Inflammatory macrophage treated with lipopolysaccharide for 1 hour (primary cell): ENCODE data around the gene PBRM1.
"Not testable (repeated sequence)": the region's sequence is repeated elsewhere in the genome, so short reads cannot be mapped to it uniquely, and the experiment has no call there.

Source experiments
- DNase-seq, 2 donors: peaks; one replicate each; pipeline ENCODE4 v3.0.0-alpha.2; 2020 to 2022

PBRM1 gene

DNA sequence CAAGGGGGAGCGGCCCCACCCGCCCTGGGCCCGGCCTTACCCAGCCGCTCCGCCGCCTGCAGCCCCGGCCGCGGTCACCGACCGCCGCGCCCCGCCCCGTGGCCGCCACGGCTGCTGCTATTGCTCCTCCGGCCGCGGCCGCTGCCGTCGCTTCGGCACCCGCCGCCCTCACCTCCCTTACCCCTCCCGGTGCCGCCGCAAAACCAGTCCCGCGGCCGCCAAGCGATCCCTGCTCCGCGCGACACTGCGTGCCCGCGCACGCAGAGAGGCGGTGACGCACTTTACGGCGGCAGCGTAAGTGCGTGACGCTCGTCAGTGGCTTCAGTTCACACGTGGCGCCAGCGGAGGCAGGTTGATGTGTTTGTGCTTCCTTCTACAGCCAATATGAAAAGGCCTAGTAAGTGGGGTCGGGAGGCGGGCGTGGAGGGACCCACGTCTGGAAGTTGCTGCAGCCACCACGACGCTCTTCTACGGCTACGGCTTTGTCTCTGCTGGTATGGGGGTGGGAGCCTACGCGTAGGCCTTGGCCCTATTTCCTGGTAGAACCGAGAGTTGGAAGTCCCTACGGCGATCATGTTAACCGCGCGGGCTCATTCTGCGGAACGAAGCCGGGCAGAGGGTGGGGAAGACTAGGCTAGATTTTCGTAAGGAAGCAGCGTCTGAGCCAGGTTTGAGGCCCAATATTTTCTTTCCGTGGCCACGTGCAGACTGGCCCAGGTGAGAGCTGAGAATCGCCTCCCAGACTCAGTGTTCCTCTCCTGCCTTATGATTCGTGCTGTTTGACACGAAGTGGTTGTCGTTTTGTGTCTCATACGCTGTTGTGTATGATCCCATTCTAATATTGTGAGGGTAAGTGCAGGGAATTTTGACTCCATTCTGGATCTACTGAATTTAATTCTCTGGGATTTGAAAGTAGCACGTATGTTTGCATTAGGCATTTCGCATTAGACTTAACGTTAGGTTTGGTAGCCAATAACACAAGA, at the start of gene PBRM1, which contains the start of gene GNL3:
Gene PBRM1, minus strand, starts transcription at position 205 of the 983 bp plus-strand sequence.
Gene GNL3, plus strand, starts transcription at position 324 of the 983 bp plus-strand sequence. Its CDS starts 61 bp downstream, at position 385.
- peak; percentile 91 to 94 for DNase-seq

DNA sequence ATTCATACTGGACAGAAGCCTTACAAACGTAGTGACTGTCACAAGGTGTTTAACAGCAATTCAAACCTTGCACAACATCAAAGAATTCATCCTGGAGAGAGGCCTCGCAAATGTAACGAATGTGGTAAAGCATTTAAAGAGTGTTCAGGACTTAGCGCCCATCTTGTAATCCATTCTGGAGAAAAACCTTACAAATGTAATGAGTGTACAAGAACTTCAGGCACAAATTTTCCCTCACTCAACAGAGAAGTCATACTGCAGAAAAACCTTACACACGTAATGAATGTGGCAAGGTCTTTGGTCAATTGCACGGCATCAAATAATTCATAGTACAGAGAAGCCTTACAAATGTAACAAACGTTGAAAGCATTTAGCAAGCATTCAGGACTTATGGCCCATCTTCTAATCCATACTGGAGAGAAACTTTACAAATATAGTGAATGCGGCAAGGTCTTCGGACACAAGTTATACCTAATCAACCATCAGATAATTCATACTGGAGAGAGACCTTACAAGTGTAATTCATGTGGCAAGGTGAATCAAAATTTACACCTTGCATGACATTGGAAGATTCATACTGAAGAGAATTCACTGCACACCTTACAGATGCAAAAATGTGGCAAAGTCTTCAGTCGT, 47.7 kb upstream of the PBRM1 start:
- DNase-seq: no peak

DNA sequence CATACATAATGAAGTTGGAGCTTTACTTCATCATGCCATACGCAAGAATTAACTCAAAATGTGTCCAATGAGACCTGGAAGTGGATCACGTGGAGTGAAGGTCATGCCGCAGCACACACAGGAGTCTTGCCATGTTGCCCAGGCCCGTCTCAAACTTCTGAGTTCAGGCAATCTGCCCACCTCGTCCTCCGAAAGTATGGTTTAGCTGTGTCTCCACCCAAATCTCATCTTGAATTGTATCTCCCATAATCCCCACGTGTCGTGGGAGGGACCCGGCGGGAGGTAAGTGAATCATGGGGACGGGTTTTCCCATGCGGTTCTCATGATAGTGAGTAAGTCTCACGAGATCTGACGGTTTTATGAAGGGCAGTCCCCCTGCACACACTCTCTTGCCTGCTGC, 45.9 kb upstream of the PBRM1 start:
- no peak for DNase-seq

DNA sequence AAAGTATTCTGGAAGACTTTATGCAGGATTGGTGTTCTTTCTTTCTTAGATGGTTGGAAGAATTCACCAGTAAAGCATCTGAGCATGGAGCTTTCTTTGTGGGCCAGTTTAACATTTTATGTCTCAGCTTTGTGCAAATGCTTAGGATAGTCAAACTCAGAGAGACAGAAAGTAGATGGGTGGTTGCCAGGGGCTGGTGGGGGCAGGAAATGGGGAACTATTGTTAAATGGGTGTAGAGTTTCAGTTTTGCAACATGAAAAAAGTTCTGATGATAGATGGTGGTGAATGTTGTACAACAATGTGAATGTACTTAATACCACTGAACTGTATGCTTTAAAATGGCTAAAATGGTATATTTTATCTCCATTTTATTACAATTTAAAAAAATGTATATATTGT, 45.0 kb upstream of the PBRM1 start:
- no peak for DNase-seq

DNA sequence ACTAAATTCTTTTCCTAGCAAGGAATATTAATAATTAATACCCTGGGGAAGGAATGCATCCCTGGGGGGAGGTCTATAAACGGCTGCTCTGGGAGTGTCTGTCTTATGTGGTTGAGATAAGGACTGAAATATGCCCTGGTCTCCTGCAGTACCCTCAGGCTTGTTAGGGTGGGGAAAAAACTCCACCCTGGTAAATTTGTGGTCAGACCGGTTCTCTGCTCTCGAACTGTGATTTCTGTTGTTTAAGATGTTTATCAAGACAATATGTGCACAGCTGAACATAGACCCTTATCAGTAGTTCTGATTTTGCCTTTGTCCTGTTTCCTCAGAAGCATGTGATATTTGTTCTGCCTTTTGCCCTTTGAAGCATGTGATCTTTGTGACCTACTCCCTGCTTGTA, 43.0 kb upstream of the PBRM1 start:
- DNase-seq: not testable (repeated sequence)

DNA sequence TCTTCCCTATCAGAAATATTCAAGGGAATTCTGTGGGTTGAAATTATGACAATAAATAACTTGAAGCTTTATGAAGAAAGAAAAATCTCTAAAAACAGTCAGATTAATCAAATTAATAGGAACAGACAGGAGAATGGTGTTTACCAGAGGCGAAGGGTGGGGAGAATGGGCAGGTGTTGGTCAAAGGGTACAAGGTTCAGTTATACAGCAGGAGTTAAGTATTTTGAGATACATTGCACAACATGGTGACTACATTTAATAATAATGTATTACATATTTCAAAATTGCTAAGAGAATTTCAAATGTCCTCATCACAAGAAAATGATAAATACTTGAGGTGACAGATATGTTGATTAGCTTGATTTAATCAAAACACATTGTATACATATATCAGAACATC, 38.8 kb upstream of the PBRM1 start:
- no peak for DNase-seq

DNA sequence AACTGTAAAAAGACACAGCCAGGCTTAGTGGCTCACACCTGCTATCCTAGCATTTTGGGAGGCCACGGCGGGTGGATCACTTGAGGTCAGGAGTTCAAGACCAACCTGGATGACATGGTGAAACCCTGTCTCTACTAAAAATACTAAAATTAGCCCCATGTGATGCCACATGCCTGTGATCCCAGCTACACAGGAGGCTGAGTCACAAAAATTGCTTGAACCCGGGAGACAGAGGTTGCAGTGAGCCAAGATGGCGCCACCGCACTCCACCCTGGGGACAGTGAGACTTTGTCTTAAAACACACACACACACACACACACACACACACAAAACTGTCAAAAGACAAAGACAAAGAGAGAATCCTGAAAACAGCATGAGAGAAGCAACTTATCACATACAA, 38.2 kb upstream of the PBRM1 start:
- no peak for DNase-seq

DNA sequence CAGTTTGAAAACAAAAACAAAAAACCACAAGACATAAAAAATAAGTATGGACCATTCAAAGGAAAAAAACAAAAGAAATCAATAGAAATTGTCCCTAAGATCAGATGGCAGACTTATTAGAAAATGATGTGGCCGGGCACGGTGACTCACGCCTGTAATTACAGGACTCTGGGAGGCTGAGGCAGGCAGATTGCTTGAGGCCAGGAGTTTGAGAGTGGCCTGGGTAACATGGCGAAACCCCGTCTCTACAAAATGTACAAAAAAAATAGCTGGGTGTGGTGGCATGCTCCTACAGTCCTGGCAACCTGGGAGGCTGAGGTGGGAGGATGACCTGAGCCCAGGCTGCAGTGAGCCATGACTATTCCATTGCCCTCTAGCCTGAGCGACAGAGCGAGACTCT, 36.8 kb upstream of the PBRM1 start:
- no peak for DNase-seq

DNA sequence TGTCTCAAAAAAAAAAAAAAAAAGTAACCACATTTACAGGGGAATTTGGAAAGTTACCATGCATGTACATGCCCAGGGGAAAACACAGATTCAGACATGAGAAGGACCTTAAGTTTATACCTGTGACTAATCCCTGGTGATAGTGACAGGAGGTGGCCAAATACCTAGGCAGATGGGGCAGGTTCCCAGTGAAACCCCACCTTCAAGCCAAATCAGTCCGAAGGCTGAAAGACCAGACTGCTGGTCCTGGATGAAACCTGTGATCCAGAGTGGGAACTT, 36.0 kb upstream of the PBRM1 start:
- peak in 1 of 2 donors; percentile 17 for DNase-seq

DNA sequence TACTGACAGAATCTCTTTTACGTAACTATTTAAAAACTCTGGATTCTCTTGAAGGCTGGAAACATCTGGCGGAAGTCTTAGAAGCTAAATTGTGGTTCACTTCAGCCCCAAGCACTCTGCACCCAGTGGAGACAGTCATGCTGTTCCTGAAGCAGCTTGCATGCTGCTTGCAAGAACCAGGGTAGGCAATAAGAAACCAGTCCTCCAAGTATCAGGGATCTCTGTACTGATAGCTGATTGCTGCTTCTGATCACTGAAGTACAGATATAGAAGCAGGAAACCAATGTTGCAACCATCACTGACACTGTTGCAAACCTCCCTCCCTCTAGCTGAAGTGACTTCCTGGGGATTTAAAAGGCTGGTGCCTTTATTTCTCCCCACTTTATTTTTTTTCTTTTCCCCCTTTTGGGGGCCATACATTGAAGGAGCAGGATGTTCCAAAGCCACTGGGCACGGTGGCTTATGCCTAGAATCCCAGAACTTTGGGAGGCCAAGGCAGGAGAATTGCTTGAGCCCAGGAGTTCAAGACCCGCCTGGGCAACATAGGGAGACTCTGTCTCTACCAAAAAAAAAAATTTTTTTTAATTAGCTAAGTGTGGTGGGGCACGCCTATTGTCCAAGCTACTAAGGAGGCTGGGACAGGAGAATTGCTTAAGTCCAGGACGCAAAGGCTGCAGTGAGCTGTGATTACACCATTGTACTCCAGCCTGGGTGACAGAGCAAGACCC, 35.5 kb upstream of the PBRM1 start:
- DNase-seq: peak; percentile 39 to 52

DNA sequence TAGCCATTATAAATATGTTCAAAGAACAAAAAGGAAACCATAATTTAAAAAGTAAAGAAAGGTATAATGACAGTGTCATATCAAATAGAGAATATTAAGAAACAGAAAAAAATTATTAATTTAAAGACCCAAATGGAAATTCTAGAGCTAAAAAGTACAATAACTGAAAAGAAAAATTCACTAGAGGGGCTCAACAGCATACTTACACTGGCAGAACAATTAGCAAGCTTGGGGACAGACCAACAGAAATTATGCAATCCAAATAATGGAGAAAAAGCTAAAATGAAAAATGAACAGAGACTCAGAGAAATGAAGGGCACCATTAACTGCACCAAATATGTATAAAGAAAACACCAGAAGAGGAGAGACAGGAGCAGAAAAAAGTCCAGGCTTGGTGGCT, 33.9 kb upstream of the PBRM1 start:
- DNase-seq: no peak

DNA sequence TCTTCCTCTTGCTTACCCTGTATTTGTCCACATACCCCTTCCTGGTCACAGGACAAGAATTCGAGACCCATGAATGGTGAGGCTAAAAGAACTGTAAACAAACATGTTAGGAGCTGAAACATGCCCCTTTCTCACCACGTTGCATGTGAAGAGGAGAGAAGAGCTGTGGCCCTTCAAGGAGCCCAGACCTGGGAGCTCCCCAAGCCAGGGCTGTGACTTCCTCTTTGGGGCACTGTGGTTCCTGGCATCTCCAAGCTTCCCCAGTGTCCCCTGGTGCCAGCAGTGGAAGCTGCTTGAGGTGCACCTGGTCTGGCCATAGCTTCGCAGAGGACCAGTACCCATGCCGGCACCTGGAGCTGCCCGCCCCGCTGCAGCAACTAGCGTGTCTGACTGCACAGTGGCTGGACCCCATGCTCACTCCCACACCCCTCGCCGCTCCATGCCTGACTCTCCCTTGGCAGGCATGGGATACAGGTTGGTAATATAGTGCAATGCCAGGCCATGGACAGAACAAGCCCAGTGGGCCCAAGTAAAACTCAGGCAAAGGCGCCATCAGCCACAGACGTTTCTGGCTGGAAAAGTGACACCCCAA, 30.1 kb upstream of the PBRM1 start:
- no peak for DNase-seq

DNA sequence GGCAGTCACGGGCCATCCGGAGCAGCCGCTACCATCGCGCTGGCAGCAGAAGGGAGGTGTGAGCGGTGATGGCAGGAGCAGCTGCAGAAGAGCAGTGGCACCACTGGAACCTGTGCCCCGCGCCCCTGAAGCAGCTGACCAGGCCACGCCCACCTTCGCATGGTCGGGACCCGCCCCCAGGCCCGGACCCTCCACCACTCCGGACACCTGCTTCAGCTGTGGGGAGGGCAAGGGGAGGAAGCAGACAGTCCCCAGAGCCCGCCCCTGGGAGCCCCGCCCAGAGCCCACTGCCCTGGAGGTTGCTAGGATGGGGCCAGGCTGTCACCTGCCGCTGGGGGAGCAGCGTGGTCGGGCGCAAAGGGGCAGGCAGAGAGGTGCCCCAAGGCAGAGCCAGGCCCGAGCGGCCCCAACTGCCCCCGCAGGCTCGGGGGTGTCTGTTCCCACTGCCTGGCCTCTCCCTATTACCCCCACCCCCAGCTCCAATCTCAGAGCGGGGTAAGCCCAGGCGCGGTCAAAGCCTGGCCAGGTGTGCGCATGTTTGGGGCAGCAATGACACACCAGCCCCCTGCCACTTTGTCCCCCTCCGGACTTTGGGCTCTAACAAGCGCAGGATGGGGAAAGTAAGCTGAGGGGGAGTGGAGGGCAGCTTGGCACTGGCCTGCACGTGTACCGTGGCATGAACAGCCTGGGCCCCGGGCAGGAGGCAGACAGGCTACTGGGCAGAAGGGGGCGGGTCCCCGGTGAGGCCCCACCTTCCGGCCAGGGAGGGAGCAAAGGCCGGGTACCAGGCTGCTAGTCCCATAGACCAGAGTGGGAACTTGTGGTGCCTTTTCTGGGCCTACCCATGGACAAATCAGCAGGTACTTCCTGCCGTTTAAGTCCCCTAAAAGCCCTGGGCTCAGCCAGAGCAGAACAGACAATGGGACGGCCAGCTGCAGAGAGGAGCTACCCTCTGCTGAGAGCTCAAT, 28.9 kb upstream of the PBRM1 start:
- no peak for DNase-seq

DNA sequence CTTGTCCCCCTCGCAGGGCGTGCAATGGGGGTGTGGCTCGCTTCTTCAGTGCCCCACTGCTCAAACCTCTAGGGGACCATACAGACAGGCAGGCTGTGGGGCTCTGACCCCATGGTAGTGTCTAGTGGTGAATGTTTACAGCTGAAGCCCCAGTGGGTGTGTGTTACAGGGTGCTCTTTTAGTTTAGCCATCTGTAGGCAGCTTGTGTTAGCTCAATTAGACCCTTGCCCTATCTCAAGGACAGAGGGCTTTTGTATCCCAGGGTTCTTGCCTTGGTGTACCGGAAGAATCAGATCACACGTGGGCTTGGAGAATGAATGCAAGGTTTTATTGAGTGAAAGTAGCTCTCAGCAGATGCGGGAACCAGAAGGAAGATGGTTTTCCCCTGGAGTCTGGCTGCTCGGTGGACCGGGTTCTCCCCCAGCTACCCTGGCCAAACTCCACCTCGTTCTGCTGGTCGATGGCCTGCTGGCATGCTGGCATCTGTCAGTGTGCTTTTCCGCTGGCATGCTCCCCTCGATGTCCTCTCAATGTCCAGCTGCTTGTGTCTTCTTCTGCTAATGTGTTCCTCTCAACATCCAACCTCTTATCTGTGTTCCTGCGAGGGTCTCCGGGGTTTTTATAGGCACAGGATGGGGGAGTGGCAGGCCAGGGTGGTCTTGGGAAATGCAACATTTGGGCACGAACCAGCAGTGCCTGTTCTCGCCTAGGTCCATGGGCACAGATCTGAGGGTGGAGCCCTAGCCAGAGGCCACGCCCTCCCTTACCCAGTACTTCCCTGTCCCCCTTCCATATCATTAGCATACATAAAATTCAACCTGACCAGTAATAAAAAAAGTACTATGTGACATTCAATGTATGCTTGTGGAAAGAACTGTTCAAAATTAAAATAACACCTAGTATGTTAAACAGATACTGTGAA, 26.8 kb upstream of the PBRM1 start:
- DNase-seq: no peak

DNA sequence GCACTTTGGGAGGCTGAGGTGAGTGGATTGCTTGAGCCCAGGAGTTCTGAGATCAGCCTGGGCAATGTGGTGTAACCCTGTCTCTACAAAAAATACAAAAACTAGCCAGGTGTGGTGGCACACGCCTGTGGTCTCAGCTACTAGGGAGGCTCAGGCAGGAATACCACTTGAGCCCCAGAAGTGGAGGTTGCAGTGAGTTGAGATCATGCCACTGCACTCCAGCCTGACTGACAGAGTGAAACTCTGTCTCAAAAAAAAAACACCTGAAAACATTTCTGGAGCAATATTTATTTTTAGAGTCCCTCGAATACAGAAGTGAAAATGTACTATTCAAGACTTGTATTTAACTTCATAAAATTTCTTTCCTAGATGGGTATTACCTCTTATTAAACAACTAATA, 24.8 kb upstream of the PBRM1 start:
- DNase-seq: no peak

DNA sequence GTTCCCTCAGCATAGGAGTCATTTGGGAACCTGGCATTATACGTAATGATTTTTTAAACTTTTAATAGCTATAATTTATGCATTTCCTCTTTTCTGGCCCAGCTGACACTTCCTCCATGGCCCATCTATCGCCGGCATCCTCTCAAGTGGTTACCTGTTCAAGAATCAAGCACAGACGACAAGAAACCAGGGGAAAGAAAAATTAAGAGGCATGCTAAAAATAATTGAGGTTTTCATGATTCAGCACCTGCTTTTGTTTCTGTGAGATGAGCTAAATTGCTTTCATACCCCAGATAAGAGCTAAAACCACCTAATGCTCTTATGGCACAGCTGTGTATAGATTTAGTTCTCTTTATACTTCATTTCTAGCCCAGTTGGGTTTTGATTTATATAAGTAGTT, 21.9 kb upstream of the PBRM1 start:
- no peak for DNase-seq

DNA sequence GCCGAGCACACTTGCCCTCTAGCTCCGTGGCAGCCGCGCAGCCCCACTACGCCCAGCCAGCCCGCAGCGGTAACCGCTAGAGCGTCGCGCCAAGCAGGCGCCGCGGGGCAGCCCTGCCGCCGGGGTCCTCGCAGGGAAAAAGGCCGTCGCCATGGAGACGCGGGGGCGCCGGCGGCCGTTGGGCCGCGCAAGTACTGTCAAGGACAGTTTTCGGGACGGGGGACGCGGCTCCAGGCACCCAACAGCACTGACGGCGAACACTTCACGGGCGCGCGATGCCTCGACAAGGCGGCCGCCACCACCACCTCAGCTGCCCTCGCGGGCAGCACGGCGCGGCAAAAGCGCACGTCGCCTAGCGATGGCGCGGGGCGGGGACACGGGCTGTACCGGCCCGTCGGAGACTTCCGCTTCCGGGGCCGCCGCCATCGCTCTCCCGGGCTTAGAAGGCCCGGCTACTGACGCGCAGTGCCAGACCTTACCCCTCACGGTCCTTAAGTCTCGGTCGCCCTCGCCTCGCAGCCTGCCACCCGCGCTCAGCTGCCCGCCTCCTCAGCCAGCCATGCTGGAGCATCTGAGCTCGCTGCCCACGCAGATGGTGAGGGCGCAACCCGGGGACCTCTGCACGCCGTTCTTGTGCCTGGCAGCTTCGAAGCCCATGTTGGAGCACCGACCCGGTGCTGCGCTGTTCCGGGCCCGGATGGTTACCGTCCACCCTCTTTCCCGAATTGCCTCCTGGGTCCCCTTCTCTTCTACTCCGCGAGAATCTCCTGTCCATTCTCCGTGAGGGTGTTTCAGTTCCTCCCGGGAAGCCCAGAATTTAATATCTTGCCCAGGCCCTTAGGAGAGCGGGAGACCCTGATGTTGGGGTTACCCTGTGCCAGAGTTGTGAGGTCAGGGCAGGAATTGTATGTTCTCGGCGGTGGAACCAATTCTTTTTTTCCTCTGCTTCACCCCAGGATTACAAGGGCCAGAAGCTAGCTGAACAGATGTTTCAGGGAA, 20.3 kb upstream of the PBRM1 start, which contains the start of the genes GLT8D1 and SPCS1:
Gene GLT8D1, minus strand, starts transcription at position 104 of the 999 bp plus-strand sequence. CDS start 5,331 bp downstream, outside the sequence.
Gene SPCS1, plus strand, starts transcription at position 419 of the 999 bp plus-strand sequence. Its CDS starts 141 bp downstream, at position 560.
- peak; percentile 78 to 85 for DNase-seq

DNA sequence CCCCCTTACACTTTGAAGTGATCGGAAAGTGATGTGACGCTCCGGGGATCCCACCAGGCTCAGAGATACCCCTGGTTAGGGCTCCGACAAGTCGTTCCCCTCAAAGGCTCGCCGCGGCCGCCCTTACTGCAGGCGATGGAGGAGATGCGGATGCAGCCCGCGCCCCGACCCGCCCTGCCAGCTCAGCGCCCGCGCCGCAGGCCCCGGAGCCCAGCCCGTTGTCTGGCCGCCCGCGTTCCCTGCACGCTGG, 19.6 kb upstream of the PBRM1 start:
- DNase-seq: no peak

DNA sequence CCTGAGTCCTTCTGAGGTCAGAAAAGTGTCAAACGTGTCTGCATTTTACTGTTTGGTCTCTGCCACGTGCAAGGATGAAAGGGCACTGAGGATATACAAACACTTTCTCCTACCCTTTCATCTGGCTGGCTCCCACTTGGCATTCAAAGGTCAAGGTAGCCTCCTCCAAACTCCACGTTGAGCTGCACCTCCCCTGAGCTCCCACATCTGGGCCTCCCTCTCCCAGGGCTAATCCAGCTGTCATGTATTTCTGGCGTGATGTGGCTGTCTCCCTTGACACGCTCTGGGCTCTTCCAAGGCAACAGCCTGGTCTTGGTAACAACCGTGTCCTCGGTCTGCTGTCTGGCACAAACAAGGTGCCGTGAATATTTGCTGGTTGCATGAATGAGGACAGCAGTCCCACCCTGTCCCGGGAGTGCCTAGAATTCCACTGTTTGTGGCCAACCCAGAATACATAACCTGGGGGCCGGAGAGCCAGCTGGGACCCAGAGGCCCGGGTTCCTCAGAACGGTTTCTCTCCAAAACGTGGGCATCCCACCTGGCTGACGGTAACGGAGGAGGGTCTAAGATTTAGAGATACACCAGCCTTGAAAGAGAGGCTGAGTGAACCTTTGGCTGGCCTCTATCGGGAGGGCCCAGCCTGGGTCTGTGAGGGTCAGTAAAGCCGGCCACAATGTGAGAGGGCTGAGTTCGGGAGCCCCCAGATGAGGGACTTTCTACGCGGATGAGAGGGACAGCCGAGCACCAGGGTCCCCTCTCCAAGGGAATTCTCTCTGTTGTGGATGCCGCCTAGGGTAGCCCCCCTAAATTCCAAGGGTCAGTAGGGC, 19.1 kb upstream of the PBRM1 start:
- no peak for DNase-seq
